CD1c-positive myeloid dendritic cell (primary cell): ENCODE results near the gene COL23A1.

Experiments used
- DNase-seq: peaks from one replicate; pipeline ENCODE4 v3.0.0-alpha.2; 2016; ENCODE audit errors: extremely low spot score

Gene COL23A1

GRCh38 chr5:178590141-178590923 is at the start of gene COL23A1:
TSS of gene COL23A1 (minus strand) at chr5:178590393.
- DNase-seq: peak; percentile 77

DNA sequence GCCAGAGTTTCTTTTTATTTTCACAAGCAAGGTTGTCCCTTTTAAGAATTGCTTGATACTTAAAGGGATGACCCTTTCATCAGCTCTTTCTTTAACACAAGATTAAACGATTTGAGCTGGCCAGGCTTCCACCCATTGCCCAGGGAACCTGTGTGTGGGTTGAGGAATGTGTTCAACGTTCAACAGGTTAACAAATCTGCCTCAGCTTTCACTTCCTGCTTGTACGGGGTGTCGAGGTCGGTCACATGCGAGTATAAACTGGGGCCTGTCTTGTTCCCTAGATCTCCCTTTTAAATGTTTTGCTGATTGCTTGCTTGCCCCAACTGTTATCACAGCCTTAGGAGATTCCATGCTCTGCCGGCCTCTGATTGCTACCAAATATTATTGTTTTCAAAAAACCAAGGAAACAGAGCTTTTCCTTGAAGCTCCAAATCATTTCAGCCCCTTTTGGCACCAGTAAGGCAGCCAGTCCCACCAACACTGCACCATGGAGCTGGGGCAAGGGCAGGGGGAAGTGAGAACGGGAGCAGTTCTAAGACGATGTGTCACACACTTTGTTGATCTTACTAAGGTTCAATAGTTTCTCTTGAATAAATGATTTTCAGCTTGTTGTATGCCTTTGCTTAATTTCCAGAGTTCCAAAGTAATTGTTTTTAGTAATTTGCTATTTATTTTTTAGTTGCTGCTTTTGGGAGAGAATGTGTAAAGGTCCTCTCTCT is 47.3 kb upstream of the COL23A1 start:
- peak; percentile 50 for DNase-seq

- peak; percentile 63 for DNase-seq
Measured at GRCh38 chr5:178632285-178632684, 42.1 kb upstream of the COL23A1 start.

DNA sequence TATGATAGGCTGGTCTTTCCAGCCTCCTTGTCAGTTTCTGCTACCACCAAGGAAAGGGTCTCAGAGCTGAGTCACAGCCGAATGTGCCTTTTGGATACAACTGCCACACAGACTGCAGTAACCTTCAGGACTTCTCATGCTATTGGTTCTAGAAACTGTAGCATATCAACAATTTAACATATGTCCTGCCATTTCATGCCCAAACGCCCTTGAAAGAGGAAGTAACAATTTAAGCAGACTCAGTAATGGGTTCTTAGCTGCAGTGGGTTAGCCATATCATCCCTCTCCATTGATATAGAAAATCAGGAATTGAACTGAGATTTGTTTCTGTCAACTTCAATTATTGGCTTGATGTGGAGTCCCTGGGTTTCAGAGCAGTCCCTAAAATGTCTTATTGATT is 40.8 kb upstream of the COL23A1 start:
- peak; percentile 7 for DNase-seq

GRCh38 chr5:178630475-178630930 is 40.3 kb upstream of the COL23A1 start:
- DNase-seq: no peak

DNA sequence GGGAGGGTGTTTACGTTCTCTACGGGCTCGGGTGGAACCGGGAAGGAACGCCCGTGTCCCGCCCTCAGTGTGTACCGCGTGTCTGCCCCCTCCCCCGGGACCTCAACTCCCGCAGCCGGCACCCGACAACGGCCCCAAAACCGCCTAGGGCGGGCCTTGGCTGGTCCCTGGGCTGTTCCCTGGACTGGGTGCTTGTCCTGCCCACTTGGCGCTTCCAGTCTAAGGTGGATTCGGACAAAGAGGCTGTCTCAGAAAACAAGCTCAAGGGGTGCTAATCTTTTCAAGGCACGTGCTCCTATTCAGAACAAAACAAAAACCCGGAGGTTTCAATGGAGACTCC is 37.0 kb upstream of the COL23A1 start:
- DNase-seq: no peak

DNA sequence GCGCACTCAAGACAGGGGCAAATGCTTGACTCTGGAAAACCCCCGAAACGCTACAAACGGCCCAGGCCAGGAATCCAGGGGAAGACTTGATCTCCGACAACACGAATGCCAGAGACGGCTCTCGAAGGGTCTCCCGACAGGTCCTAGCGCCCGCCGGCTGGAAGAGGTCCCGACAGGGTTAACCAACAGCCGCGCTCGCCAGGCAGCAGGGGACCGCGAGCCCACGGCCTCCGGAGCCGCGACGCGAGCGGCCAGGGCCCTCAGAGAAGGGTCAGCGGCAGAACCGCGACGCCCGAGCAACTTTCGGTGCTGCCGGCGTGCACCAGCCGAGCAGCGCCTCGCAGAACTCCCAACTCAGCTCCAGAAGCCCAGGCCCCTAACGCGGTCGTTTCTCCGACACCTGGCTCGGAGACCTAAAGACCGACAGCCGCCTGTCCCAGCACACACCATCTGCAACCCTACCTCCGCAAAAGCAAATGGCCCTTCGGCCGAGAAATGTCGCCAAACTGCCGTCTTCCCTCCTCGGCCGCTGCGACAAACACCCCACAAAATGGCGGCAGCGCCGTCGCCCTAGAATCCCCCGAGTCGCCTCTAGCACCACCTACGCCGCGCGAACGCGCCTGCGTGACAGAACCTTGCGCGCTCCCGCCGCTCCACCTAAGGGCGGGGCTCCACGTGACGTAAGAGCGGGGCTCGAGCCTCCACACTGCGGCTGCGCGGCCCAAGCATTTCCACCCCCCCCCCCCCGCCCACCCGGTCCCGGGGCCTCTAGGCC is 36.5 kb upstream of the COL23A1 start, which contains the start of gene CLK4:
CLK4 (minus strand) TSS at position 567 of the 775 bp plus-strand sequence. CDS start 3,634 bp downstream, outside the sequence.
- peak; percentile 99 for DNase-seq

DNA sequence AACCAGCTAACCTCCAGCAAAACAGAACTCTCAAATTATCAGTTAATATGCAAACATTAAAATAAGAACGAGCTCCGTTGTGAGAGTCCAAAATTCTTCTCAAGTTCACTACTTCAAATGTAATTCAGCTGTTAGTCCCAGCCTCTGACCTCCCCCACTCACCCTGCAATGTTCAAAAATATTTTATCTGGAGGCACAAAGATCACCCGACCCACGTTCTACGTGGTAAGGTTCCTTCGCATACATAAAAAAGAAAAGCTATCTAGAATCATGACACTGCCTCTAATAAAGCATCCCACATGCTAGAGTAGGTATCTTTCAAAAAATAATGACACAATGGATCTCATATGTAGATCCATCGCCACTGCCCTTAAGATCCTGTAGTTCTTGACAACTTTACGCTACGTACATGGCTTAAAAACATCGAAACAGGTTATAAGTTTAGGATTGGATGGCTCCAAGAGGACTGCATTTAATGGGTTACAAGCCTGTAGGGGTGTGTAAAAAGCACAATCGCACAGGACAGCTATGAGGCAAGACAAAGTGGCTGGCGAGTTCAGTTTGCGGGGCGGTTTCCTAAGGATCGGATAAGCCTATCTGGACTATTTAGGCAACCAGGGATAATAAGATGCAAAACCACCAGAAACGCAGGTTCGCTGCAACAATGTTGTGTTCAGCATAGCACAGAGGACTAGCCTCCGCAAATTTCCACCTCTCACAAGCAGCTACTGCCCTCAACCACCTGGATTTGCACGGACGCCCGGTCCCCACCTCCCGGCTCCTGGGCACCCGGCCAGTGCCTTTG is 35.7 kb upstream of the COL23A1 start:
- DNase-seq: no peak

GRCh38 chr5:178624631-178625546 is 34.7 kb upstream of the COL23A1 start:
- DNase-seq: peak; percentile 10

- DNase-seq: no peak
Measured at GRCh38 chr5:178622679-178623247, 32.6 kb upstream of the COL23A1 start.

GRCh38 chr5:178619390-178619789 is 29.2 kb upstream of the COL23A1 start:
- DNase-seq: no peak

DNA sequence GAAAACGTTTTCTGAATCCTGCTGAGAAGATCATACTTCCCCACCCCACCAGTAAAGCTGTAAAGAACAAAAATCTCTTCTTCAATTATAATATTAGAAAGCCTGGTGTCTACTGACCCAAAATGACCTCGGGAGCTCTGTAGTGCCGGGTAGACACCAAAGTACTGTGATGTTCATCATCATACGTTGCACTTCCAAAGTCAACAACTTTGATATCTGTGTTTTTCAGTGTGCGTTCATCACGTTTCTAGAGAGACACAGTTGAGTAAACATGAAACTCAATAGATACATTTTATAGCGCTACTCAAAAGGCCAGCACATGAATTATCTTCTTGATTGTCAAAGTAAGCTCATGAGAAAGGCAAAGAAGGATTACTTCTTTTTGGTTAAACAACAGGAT is 22.1 kb upstream of the COL23A1 start:
- DNase-seq: no peak

- no peak for DNase-seq
Measured at GRCh38 chr5:178606269-178606668, 16.1 kb upstream of the COL23A1 start.

DNA sequence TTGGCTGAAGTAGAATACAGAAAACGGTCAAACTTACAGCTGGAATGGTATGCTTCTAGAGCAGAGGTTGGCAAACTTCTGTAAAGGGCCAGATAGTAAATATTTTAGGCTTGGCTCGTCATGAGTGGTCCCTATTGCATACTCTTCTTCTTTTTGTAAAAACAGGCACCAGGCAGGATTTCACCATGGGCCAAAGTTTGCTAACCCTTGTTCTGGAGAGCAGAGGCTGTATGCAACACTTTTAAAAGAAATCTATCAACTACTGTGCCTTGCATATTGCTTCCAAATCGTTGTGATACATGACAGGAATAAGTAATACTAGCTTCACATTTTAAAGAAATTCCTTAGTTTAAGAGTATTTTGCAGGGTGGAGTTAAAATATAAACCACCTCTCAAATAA is 15.6 kb upstream of the COL23A1 start:
- DNase-seq: no peak

DNA sequence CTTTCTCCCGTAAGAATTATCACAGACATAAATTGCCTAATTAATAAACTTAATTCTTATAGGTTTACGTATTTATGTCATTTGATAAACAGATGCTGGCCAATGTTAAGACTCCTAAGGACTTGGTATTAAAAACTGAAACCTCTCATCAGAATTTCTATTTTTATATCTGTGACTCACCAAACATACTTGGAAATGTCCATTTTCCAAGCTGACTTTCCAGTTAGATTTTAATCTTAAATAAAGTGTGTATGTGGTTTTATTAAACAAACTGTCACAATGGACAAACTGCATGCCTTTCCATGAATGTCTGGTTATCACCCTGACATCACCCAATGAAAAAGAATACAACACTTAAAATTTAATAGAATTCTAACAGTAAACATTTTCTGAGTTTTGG is 12.6 kb upstream of the COL23A1 start:
- DNase-seq: no peak

- no peak for DNase-seq
Measured at GRCh38 chr5:178595750-178596149, 5.6 kb upstream of the COL23A1 start.

GRCh38 chr5:178595150-178595549 is 5.0 kb upstream of the COL23A1 start:
- DNase-seq: no peak

GRCh38 chr5:178590924-178591423 is 781 bp upstream of the COL23A1 start:
- no peak for DNase-seq

DNA sequence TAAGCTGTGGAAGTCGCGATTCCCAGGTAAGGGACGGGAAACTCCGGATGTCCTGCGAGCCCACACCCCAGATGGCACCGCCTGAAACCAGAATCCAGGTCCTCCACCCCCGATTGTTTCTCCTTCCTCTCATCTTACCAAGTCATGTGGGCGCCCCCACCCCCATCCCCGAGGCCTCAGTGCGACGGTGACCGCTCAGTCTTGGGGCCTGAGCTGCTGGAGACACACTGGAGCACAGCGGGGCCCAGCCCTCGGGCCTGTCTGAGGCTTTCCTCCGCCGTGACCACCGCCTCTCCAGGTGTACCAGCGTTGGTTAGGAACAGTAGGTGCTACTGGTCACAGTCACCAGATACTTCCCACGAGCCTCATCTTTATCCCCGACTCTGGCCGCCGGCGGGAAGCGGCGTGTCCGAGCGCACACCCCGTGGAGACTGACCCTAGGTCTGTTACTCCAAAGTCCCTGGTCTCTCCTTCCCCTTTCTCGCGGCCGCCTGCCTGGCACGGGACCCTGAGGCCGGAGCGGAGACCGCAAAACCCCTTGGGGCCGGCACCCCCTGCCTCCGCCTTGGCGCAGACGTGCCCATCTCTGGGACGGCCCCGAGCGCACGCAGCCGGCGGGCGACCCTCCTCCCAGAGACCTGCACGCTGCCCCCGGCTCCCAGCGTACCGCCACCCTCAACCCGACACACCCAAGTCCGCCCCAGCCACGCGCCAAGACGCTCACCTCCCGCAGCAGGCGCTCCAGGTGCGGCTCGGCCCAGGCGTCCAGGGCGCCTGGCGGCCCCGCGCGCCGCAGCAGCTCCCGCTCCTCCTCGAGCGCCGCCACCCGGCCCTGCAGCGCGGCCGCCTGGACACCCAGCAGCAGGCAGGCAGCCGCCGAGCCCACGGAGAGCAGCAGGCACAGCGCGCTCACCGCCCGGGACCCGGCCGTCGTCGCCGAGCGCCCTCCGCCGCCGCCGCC is 733 bp downstream of the COL23A1 start:
- DNase-seq: peak; percentile 42
